GM18508 (cell line): Measurements from ENCODE around the gene KRTAP10-3.

Experiments
- ATAC-seq: cut with Tn5 transposase; IDR thresholded peaks from one replicate; pipeline ENCODE4 v1.9.1; 2021; ENCODE audit warnings: moderate number of reproducible peaks; ENCODE audit not compliant: insufficient read depth, unreplicated experiment

Gene KRTAP10-3

DNA sequence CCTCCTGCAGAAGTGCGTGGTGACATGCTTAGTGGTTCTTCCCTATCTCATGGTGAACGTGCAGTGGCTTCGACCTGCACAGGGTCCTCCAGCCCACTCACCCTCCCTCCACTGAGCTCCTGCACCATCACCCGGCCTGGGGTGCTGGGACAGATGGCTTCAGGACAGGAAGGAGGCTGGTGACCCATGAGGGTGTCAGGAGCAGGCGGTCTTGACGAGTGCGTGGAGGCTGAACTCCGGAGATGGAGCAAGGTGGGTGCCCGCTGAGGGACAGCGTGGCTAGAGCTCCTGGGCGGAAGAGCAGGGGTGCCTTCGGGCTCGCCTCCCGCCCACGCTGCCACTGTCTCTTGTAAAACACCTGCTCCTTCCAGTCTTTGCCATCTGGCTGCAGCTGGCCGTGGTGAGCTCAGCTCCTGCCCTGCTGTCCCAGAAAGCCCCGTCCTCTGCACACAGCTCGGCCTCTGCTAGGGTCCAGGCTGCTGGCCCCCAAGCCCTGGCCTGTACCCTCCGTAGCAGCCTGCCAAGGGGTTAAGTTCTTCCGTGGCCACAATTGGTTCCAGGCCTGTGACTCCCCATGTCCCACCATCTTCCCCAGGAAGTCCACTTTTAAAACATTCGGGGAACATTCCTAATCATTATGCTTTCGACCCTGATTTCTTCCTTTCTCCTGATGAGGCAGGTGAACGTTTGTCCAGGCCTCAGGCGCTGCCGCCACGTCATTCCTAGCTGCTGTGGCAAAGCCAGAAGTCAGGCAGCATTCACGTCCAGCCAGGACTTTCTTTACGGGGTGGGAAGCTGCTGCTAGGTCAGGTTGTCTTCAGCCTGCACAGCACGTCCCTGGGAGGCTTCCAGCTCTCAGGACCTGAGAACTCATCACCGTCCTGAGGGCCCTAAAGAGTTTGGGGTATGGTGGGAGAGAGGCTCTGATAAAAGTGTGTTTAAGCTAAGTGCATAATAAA, 26.7 kb downstream of the KRTAP10-3 start:
- no peak for ATAC-seq

DNA sequence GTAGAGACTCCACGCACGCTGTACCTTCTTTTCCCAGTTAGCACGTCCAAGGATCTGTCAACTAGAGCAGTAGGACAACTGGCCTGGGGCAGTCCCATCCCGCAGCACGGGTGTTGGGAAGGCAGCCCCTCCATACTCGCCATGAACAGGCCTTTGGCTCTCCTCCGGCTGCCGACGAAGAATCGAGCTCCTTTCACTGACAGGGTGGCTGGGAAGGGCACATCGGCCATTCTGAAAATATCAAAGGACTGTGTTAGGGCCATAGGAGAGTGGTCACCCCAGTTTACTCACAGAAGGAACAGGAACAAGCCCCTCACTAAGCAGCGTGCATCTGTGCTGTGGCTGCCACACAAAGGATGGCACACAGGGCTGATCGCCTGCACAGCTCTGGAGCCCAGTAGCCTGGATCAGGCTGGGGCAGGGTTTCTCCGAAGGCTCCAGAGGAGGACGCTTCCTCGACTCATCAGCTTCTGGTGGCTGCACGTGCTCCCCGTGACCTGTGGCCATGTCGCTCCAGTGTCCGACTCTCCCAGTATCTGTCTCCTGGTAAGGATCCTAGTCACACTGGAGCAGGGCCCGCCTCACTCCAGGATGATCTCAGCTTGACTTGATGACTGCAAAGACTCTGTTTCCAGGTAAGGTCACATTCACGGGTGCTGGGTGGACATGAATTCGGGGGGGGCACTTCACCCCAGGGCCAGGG, 27.5 kb downstream of the KRTAP10-3 start:
- ATAC-seq, result no peak

DNA sequence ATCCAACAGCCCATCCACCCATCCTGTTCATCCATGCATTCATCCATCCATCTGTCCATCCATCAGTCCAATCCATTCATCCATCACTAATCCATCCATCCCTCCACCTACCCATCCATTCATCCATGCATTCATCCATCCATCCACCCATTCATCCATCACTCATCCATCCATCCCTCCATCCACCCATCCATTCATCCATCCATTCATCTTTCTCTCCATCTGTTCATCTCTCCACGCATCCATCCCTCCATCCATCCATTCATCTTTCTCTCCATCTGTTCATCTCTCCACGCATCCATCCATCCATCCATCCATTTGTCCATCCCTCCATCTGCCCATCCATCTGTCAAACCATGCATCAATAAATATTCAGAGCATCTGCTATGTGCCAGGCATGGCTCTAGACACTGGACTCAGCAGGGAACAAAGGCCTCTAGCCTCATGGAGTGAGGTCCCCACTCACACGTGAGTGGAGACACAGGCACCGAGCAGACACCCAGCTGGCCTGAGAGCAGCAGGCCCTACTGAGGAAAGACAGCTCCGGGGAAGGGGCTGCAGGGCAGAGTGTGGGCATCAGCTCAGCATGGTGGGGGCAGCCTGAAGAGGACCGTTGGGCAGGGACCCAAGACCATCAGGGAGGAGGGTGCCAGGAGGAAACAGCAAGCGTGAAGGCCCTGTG, 28.2 kb downstream of the KRTAP10-3 start:
- no peak for ATAC-seq

DNA sequence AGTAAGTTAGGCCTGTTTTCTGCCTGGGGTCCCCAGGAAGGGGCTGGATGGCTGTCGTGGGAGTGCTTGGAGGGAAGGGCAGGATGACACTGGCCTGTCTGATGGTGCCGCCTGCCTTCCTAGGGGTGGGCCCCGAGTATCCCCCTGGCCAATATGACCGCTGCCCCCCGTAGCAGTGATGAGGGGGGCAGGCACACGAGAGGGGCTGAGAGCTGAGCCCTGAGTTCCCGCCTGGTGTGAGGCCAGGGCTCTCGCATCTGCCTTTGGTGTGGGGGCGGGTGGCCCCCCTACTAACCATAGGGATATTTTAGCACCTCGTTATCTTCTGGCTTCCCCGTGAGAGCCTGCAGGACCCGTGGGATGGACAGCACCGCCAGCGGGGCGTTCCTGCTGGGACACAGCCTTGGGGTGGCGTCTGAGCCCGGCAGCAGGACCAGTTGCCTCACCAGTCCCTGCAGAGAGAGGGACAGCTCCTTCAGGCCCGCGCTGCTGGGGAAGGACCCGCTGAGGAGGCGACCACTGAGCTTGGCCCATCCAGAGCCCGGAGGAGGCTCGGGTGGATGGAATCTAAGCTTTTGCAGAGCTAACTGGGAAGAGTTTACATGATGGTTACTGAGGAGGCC, 29.0 kb downstream of the KRTAP10-3 start:
- no peak for ATAC-seq

DNA sequence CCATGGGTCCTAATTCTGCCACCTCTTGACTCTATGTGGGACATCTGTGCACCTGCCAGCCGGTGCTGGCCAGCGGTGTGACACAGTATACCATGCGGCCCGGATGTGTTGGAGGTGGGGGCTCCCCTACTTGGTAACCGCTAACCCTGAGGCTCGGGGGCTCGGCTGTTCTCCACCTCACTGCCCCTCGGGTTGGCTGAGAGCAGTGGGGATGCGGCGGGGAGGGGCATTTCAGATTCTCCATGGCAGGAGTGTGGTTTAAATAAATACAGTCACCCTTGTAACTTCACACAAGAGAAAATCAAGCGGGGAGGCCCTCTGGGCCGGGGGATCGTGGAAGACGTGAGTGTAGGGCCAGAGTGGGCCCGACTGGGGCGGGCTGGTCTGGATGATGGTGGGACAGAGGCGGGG, 29.6 kb downstream of the KRTAP10-3 start:
- ATAC-seq, result no peak

DNA sequence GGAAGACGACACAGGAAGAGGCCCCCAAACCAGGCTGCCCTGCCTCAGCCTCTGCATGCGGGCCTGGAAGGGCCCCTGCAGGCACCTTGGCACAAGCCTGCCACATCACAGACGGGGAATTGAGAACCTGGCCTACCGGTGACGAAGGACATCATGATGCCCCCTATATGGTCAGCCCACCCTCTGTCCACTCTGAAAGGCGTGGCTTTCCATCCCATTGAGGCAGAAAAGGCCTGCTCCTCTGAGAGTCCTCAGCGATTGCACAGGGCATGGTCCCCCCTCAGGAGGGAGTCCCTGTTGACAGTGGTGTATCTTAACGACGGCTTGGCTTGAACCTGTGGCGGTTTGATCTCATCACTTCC, 30.0 kb downstream of the KRTAP10-3 start:
- no peak for ATAC-seq

DNA sequence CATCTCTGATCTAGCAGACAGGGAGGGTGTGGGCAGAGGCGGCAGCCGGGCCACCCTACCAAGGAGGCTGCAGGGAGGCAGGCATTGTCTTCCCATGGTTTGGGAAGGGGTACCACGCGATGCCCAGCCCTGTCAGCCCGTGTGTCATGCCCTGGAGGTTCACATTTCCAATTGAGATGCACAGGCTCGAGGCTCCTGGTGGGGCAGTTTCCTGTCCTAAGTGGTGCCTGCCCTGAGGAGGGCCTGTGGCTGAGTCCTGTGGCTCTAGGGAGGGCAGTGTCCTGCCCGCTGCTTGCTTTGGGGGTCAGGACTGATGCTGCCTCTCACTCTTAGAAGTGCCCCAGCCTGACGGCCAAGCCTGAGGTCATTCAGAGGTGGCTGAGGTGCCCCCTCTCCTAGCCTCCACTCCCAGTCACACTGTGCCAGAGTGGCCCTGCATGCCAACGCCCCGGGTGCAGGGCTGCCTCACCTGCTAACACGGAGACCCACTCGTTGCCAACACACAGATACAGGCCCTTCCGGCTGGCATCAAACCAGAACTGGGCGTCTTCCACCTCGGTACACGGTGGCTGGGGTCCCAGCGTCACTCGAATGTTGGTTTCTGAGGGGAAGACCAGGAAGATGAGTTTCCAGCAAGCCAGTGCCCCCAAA, 30.5 kb downstream of the KRTAP10-3 start:
- no peak for ATAC-seq

DNA sequence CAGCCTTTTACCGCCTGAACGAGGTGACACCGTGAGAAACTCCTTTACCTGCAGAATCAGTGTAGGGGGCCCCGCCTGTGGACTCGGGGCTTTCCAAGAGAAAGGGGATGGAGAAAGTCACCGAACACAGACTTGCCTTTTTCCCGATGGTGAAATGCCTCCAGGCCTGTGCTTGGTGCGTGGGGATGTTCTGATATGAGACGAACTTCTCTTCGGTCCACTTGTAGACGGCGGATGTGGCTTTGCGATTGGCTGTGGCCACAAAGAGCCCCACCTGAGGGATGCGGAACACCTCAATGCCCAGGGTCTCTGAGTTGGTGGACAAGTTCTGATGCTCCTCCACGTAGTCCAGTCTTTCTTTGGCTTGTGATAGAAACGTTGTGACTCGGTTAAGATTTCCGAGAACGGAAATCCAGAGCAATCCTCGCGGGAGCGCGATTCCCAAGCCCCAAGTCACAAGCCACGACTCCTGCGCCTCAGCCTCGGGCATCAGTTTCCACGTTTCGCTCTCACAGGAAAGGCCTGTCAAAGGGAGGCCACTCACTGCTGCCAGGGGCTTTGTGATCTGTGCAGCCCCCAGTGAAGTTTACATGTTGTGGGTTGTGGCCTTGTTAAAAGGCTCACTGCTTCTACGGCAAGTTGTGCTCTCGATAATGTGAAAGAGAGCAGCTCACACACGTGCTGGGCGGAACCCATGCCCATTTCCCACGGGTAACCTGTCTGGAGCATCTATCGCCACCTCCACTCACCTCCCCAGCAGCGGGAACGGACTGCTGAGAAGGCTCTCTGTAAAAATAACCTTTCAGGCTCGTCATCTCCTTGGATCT, 31.2 kb downstream of the KRTAP10-3 start:
- no peak for ATAC-seq

DNA sequence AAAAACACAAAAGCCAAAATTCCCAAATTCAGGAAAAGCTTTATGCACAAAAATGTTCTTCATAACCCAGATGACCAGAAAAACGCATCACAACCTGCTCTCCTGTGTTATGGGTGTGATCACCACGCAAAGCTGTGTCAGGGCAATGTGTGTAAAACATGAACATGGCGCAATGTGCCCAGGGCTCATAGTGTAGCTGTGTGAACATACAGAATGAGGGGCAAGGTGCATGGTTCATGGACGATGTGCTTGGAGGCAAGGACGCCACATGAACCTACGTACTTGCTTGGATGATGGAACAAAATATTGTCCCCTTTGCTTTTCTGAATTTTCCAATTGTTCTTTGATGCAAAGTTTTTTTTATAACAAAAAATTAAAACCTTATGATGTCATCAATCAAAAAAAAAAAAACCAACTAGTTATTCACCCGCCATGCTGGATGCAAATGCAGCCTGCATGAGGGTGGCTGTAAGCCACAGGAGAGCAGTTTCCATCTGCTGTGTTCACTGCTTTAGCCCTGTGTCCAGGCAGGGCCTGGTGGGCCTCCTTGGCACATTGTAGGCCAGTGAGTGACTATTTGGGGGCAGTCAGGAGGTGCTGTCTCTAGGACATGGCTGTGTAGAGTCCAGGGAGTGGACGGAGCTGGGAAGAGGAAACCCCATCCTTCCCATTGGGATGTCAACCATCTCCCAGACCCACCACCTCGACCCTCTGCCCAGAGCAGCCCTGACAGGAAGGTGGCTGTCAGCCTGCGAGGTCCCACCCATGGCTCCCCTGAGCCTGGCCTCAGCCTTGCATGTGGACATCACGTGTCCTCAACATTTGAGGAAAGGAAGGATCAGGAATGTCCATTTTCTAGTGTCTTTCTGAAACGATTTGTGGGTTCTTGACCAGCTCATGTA, 32.2 kb downstream of the KRTAP10-3 start:
- no peak for ATAC-seq

DNA sequence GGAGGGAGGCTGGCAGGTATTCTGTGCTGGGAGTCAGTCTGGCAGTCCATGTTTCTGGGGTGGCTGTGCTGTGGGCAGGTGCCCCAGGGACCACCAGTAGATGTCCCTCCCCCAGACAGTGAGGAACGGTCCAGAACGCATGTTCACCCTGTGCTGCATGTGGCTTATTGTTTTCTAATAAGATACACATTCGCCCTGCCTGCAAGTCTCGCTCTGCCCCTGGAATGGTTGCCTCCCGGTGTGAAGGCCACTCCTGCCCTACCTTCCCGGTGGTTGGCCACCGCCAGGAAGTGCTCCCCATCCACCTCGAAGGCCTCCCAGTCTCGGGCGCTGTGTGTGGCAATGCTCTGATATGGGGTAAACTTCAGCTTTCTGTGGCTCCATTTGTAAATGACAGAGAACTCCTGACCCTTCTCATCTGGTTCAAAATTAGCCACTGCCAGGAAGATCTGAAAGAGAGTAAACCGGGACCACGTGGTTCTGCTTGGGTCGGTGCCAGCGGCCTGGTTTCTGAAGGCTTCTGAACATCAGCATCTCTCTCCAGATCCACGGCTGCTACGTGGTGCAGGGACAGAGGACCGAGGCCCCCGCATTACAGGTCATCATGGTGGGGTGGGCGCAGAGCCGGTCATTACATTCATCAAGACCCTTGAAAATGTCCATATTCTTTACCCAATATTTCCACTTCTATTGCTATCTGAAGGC, 33.1 kb downstream of the KRTAP10-3 start:
- no peak for ATAC-seq

DNA sequence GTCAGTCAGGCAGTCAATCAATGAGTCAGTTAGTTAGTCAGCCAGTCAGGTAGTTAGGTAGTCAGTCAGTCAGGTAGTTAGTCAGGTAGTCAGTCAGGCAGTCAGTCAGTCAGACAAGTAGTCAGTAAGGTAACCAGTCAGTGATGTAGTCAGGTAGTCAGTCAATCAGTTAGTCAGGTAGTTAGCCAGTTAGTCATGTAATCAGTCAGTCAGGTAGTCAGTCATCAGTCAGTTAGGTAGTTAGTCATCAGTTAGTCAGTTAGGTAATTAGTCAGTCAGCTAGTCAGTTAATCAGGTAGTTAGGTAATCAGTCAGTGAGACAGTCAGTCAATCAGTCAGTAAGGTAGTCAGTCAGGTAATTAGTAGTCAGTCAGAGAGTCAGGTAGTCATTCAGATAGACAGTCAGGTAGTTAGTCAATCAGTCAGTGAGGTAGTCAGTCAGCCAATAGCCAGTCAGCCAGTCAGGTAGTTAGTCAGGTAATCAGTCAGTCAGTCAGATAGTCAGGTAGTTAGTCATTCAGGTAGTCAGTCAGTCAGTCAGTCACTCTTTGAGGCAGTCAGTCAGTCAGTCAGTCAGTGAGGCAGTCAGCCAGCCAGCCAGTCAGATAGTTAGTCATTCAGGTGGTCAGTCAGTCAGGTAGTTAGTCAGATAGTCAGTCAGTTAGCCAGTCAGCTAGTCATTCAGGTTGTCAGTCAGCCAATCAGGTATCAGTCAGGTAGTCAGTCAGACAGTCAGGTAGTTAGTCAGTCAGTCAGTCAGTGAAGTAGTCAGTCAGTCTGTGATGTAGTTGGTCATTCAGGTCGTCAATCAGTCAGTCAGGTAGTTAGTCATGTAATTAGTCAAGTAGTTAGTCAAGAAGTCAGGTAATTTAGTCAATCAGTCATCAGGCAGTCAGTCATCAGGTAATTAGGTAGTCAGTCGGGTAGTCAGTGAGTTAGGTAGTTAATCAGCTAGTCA, 33.9 kb downstream of the KRTAP10-3 start:
- no peak for ATAC-seq

DNA sequence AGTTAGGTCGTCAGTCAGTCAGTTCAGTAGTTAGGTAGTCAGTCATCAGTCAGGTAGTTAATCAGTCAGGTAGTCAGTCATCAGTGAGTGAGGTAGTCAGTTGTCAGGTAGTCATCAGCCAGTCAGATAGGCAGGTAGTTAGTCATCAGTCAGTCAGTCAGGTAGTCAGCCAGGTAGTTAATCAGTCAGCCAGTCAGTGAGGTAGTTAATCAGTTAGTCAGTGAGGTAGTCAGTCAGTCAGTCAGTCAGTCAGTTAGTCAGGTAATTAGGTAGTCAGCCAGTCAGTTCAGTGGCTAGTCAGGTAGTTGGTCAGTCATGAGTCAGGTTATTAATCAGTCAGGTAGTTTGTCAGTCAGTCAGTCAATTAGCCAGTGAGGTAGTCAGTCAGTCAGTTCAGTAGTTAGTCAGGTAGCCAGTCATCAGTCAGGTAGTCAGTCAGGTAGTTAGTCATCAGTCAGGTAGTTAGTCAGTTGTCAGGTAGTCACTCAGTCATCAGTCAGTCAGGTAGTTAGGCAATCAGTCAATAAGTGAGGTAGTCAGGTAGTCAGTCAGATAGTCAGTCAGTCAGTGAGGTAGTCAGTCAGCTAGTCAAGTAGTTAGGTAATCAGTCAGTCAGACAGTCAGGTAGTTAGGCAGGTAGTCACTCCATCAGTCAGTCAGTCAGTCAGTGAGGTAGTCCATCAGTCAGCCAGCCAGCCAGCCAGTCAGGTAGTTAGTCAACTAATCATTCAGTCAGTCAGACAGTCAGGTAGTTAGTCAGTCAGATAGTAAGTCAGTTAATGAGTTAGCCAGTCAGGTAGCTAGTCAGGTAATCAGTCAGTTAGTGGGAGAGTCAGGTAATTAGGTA, 34.8 kb downstream of the KRTAP10-3 start:
- no peak for ATAC-seq

DNA sequence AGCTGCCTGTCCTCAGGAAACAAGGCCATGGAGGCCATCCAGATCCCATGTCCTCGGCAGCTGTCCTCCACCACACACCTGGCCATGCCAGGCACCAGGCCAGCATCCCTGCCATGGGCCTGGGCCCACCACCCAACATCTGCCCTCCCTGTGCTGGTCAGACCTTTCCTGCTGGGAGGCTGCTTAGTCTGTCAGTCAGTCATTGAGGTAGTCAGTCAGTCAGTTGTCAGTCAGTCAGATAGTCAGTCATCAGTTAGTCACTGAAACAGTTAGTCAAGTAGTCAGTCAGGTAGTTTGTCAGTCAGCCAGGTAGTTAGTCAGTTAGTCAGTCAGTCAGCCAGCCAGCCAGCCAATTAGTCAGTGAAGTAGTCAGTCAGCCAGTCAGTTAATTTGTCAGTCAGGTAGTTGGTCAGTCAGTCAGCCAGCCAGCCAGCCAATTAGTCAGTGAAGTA, 35.8 kb downstream of the KRTAP10-3 start:
- ATAC-seq, result no peak

DNA sequence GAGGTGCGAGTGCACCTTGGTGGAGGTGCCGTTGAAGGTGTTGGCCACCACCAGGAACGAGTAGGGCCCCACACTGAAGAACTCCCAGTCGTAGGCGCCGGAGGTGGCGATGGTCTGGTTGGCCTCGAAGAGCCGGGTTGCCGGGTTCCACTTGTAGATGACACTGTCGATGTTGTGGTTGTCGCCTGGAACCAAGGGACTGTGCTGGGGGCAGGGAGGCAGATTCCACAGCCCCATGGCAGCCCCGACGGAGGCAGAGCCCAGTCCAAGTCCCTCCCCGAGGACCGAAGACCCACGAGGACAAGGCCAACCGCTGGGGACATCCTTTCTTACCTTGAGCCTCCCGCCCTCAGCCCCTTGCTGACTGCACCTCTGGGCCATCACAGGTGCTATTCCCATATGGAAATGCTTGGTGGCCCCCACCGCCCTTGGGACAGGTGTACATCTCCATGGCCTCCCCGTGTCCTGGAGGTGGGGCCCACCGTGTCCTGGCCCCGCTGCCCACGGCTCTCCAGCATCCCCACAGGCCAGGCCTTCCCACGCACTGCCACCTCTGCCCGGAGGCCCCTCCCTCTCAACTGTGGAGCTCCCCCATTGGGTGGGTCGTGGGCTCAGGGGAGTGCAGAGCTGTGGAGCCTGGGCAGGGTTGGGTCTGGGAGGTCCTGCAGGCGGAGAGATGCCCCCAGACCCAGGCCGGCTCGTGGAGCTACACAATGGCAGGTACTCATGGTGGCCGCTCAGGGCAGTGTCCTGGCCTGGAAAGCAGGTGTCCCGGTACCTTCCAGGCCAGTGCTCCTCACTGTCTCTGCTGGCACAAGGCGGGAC, 36.5 kb downstream of the KRTAP10-3 start:
- ATAC-seq, result no peak
